CD4-positive, alpha-beta T cell treated with Interleukin-2 at 100 ng/mL for 4 hours (primary cell): ENCODE results near the gene GADD45G.

Experiments used
- DNase-seq: peaks from one replicate; pipeline ENCODE4 v3.0.0-alpha.2; 2020; ENCODE audit warnings: low spot score

GADD45G gene

GRCh38 chr9:89654025-89654662, 49.3 kb downstream of the GADD45G start:
- DNase-seq, result no peak

- no peak for DNase-seq
Measured at GRCh38 chr9:89655056-89655989, 50.5 kb downstream of the GADD45G start.
